CD14-positive monocyte (primary cell): ENCODE data around the gene TSPAN13. TPM values are rescaled to one million over a fixed set of nuclear protein-coding genes. Genes with fewer than 3 reads are reported as not detected.

ENCODE experiments used
- DNase-seq, 3 donors: peaks; one replicate each; pipeline ENCODE4 v3.0.0-alpha.2; 2011 to 2022
- H2AFZ ChIP-seq: 2 replicates; pipeline ENCODE4 v1.6.0; 2012; ENCODE audit warnings: mild to moderate bottlenecking, low read depth, low read length, inconsistent platforms; ENCODE audit not compliant: insufficient read depth, poor library complexity, severe bottlenecking
- H3K27ac ChIP-seq, 2 donors: 1 replicate in 1 of 2; 2 replicates in 1 of 2; pipeline ENCODE4 v1.5.1; 2012 to 2013; ENCODE audit warnings: low read length in 2 of 2, control low read depth in 1 of 2, inconsistent platforms in 1 of 2, low read depth in 1 of 2, mild to moderate bottlenecking in 1 of 2
- H3K27me3 ChIP-seq, 2 donors: one replicate each; pipeline versions ENCODE4 v1.6.0 to v1.6.1; 2011 to 2013; ENCODE audit warnings: low read length in 2 of 2; ENCODE audit not compliant: control insufficient read depth in 2 of 2, insufficient read depth in 2 of 2
- H3K36me3 ChIP-seq, 2 donors: replicated peaks in 1 of 2; 1 replicate in 1 of 2; 2 replicates in 1 of 2; pipeline versions ENCODE4 v1.5.1 to v1.6.1; 2012 to 2013; ENCODE audit warnings: low read length in 2 of 2, control low read depth in 1 of 2, inconsistent platforms in 1 of 2, mild to moderate bottlenecking in 1 of 2; ENCODE audit not compliant: insufficient read depth in 2 of 2, control insufficient read depth in 1 of 2
- H3K4me1 ChIP-seq, 2 donors: 1 replicate in 1 of 2; 2 replicates in 1 of 2; pipeline versions ENCODE4 v1.5.1 to v1.6.1; 2012 to 2013; ENCODE audit warnings: low read length in 2 of 2, control low read depth in 1 of 2, inconsistent platforms in 1 of 2, mild to moderate bottlenecking in 1 of 2, moderate library complexity in 1 of 2; ENCODE audit not compliant: insufficient read depth in 2 of 2, control insufficient read depth in 1 of 2
- H3K4me2 ChIP-seq: replicated peaks from 2 replicates; pipeline ENCODE3; 2012; ENCODE audit warnings: low read length, moderate library complexity, mild to moderate bottlenecking; ENCODE audit not compliant: poor library complexity, severe bottlenecking; ENCODE audit errors: extremely low read depth
- H3K4me3 ChIP-seq, 3 experiments: fragments of 200-600 bp in 1 of 3; sonication (generic) in 1 of 3; replicated peaks in 1 of 3; 1 replicate in 2 of 3; 2 replicates in 1 of 3; pipeline ENCODE4 v1.5.1; 2011 to 2013; ENCODE audit warnings: low read length in 3 of 3, mild to moderate bottlenecking in 3 of 3, control low read depth in 2 of 3, low read depth in 2 of 3, inconsistent platforms in 1 of 3, moderate library complexity in 1 of 3
- H3K79me2 ChIP-seq: 2 replicates; pipeline ENCODE4 v1.6.0; 2012; ENCODE audit warnings: mild to moderate bottlenecking, control low read depth, inconsistent platforms, low read length, moderate library complexity; ENCODE audit not compliant: insufficient read depth
- H3K9ac ChIP-seq: 2 replicates; pipeline ENCODE4 v1.6.0; 2017; ENCODE audit warnings: low read length, mild to moderate bottlenecking; ENCODE audit not compliant: insufficient read depth, poor library complexity, severe bottlenecking
- H3K9me3 ChIP-seq, 2 donors: replicated peaks in 1 of 2; 1 replicate in 1 of 2; 2 replicates in 1 of 2; pipeline versions ENCODE4 v1.5.1 to v1.6.1; 2012 to 2013; ENCODE audit warnings: low read length in 2 of 2, control low read depth in 1 of 2; ENCODE audit not compliant: control insufficient read depth in 1 of 2, insufficient read depth in 1 of 2
- H4K20me1 ChIP-seq: 2 replicates; pipeline ENCODE4 v1.6.0; 2012; ENCODE audit warnings: mild to moderate bottlenecking, low read length, control low read depth, moderate library complexity; ENCODE audit not compliant: insufficient read depth
- H3K27ac Mint-ChIP-seq, 7 donors: one replicate each; pipeline ENCODE4 v1.8.0; 2020; ENCODE audit warnings: mild to moderate bottlenecking in 7 of 7, mixed read lengths in 7 of 7, moderate library complexity in 6 of 7, inconsistent platforms in 2 of 7
- H3K27me3 Mint-ChIP-seq, 3 donors: one replicate each; pipeline ENCODE4 v1.8.0; 2021 to 2022; ENCODE audit warnings: low read depth in 3 of 3, mild to moderate bottlenecking in 3 of 3, mixed read lengths in 3 of 3, moderate library complexity in 3 of 3, inconsistent platforms in 1 of 3
- H3K36me3 Mint-ChIP-seq, 2 donors: one replicate each; pipeline ENCODE4 v1.8.0; 2020; ENCODE audit warnings: mixed read lengths in 2 of 2, inconsistent platforms in 1 of 2, mild to moderate bottlenecking in 1 of 2
- H3K4me1 Mint-ChIP-seq: one replicate; pipeline ENCODE4 v1.8.0; 2020; ENCODE audit warnings: mild to moderate bottlenecking, mixed read lengths
- H3K4me3 Mint-ChIP-seq, 2 donors: one replicate each; pipeline ENCODE4 v1.8.0; 2020; ENCODE audit warnings: mild to moderate bottlenecking in 2 of 2, mixed read lengths in 2 of 2, moderate library complexity in 1 of 2
- H3K9me3 Mint-ChIP-seq, 7 donors: one replicate each; pipeline ENCODE4 v1.8.0; 2020 to 2022; ENCODE audit warnings: mixed read lengths in 7 of 7, mild to moderate bottlenecking in 6 of 7, moderate library complexity in 6 of 7, inconsistent platforms in 2 of 7
- CTCF ChIP-seq: fragments of 200-600 bp; IDR thresholded peaks from one replicate; pipeline ENCODE4 v1.8.0; 2022; ENCODE audit warnings: antibody characterized with exemption, mild to moderate bottlenecking
- WGBS: methylation state at CpG from one replicate; pipeline ENCODE4 v1.1.5; 2013; ENCODE audit warnings: missing lambda C conversion rate; ENCODE audit not compliant: insufficient coverage; 5-methylcytosine and 5-hydroxymethylcytosine counted together
- intact Hi-C, 2 donors: fragments of 100-400 bp; cut with micrococcal nuclease; formaldehyde crosslinking; loops; one replicate each; pipeline versions ENCODE4 v1.15.0 to v1.15.1; 2023
- polyA plus RNA-seq, 3 donors: library from polyadenylated mRNA; depleted of rRNA in 1 of 3; unstranded in 2 of 3; stranded (reverse) in 1 of 3; fragments of 300-500 nt in 2 of 3; fragments of >200 nt in 1 of 3; fragmentation: Illumina TruSeq in 2 of 3; gene quantifications; 1 replicate in 2 of 3; 2 replicates in 1 of 3; pipeline ENCODE4 v1.2.3, GENCODE V29; 2012 to 2021

TSPAN13 gene
- polyA plus RNA-seq, 3 donors, result 0.09 to 0.17 (median 0.16) TPM

- no peaks in the 10 kb centered on the region for H3K9me3 Mint-ChIP-seq
- no peak overlapping the region for H3K27ac ChIP-seq
- no peaks in the 10 kb centered on the region for H3K4me1 ChIP-seq
- no peaks in the 10 kb centered on the region for H3K9me3 ChIP-seq
- no peaks in the 10 kb centered on the region for H3K27me3 Mint-ChIP-seq
- no peak overlapping the region for H3K27ac Mint-ChIP-seq
- H3K4me3 ChIP-seq, result no peak overlapping the region
- DNase-seq, result no peak
- intact Hi-C loops, result loop anchor here (5.0 kb wide), 1 partner anchor 113 kb away; no protein-coding TSS in a partner anchor
- TF ChIP-seq CTCF, result no peak
- H4K20me1 ChIP-seq, result no peaks in the 10 kb centered on the region
- H3K4me2 ChIP-seq, result no peak overlapping the region
- H3K36me3 Mint-ChIP-seq, result no peaks in the 10 kb centered on the region
- WGBS, result 100% methylated on average over 1 of the region's 7 CpGs
- H3K79me2 ChIP-seq, result no peaks in the 10 kb centered on the region
- no peak overlapping the region for H2AFZ ChIP-seq
- H3K4me3 Mint-ChIP-seq, result no peak overlapping the region
- H3K4me1 Mint-ChIP-seq, result no peaks in the 10 kb centered on the region
- no peak overlapping the region for H3K9ac ChIP-seq
- no peaks in the 10 kb centered on the region for H3K36me3 ChIP-seq
- H3K27me3 ChIP-seq, result no peaks in the 10 kb centered on the region
Observed at GRCh38 chr7:16803881-16804673, 50.5 kb downstream of the TSPAN13 start.

- Mint-ChIP-seq H3K27ac (no peak within 1 kb of the TSS), H3K27me3 (no peaks in the 10 kb centered on the region), H3K36me3 (no peaks in the 10 kb centered on the region), H3K4me1 (no peaks in the 10 kb centered on the region), H3K4me3 (no peak within 1 kb of the TSS), H3K9me3 (no peaks in the 10 kb centered on the region)
- H3K27ac ChIP-seq, result no peak within 1 kb of the TSS
- no peaks in the 10 kb centered on the region for H3K4me1 ChIP-seq
- no peak within 1 kb of the TSS for H3K9ac ChIP-seq
- no peak within 1 kb of the TSS for H3K4me2 ChIP-seq
- no peak for DNase-seq
- no peak within 1 kb of the TSS for H2AFZ ChIP-seq
- H3K79me2 ChIP-seq, result no peaks in the 10 kb centered on the region
- no peak within 1 kb of the TSS for H3K4me3 ChIP-seq
- no peaks in the 10 kb centered on the region for H4K20me1 ChIP-seq
- no peaks in the 10 kb centered on the region for H3K36me3 ChIP-seq
- no peaks in the 10 kb centered on the region for H3K27me3 ChIP-seq
- WGBS, result 91% methylated on average over 10 of the region's 13 CpGs
- intact Hi-C loops, result loop anchor here (5.0 kb wide), 1 partner anchor 112 kb away; no protein-coding TSS in a partner anchor
- TF ChIP-seq CTCF, result no peak
- no peaks in the 10 kb centered on the region for H3K9me3 ChIP-seq
Observed at GRCh38 chr7:16804674-16805439, 51.3 kb downstream of the TSPAN13 start, which contains the start of gene AGR2. Gene AGR2 (minus strand): TSS chr7:16804999. CDS start chr7:16801796, 3,203 bp downstream.
